ENCODE results near the gene AMZ1. TPM values are rescaled to one million over a fixed set of nuclear protein-coding genes. Genes with fewer than 3 reads are reported as not detected.

The AMZ1 gene
- total and polyA plus RNA-seq, 2 experiments from 2014 or later = 1.4 TPM; not detected in 1

- peaks cover 16% of the 10 kb centered on the region for H3K79me2 ChIP-seq
- H2AFZ ChIP-seq = no peak overlapping the region
- H3K9me3 ChIP-seq (ENCODE audit: low read depth) = no peaks in the 10 kb centered on the region
- peak overlapping the region; percentile 43 for H3K27ac ChIP-seq
- H3K4me2 ChIP-seq = no peak overlapping the region
- TF ChIP-seq EZH2 (IDR thresholded peaks at IDR 0.05; ENCODE audit: borderline replicate concordance) = no peak
- H3K4me3 ChIP-seq = no peak overlapping the region
- no peak for DNase-seq (ENCODE audit: low spot score)
- H3K4me1 ChIP-seq (ENCODE audit: insufficient read depth) = peaks cover 14% of the 10 kb centered on the region
- no peaks in the 10 kb centered on the region for H4K20me1 ChIP-seq (ENCODE audit: insufficient read depth, poor library complexity, severe bottlenecking)
- no peaks in the 10 kb centered on the region for H3K9me2 ChIP-seq (replicated peaks; ENCODE audit: insufficient read depth)
- no peaks in the 10 kb centered on the region for H3K36me3 ChIP-seq (replicated peaks; ENCODE audit: insufficient read depth, low read depth)
- 89% methylated on average over 45 of the region's 45 CpGs for WGBS (ENCODE audit: low lambda C conversion rate, missing lambda C conversion rate)
- H3K27me3 ChIP-seq = no peaks in the 10 kb centered on the region
These were observed 43.1 kb downstream of the AMZ1 start for GRCh38 chr7:2730846-2731770.

- peak overlapping the region; percentile 84 for H3K27ac ChIP-seq
- H3K36me3 ChIP-seq (replicated peaks; ENCODE audit: insufficient read depth, low read depth) = no peaks in the 10 kb centered on the region
- H3K27me3 ChIP-seq = no peaks in the 10 kb centered on the region
- 96% methylated on average over 9 of the region's 9 CpGs for WGBS (ENCODE audit: low lambda C conversion rate, missing lambda C conversion rate)
- H3K9me2 ChIP-seq (replicated peaks; ENCODE audit: insufficient read depth) = no peaks in the 10 kb centered on the region
- no peaks in the 10 kb centered on the region for H4K20me1 ChIP-seq (ENCODE audit: insufficient read depth, poor library complexity, severe bottlenecking)
- no peak for TF ChIP-seq CTCF (IDR thresholded peaks at IDR 0.05; ENCODE audit: poor library complexity)
- TF ChIP-seq EZH2phosphoT487 (IDR thresholded peaks at IDR 0.05; ENCODE audit: low read depth, severe bottlenecking, unreplicated experiment) = no peak
- no peak for TF ChIP-seq EZH2 (IDR thresholded peaks at IDR 0.05; ENCODE audit: borderline replicate concordance)
- no peak overlapping the region for H3K4me3 ChIP-seq
- no peaks in the 10 kb centered on the region for H3K9me3 ChIP-seq (ENCODE audit: low read depth)
- H3K4me2 ChIP-seq = peak overlapping the region; percentile 7
- peaks cover 21% of the 10 kb centered on the region for H3K79me2 ChIP-seq
- no peak overlapping the region for H2AFZ ChIP-seq
- DNase-seq (ENCODE audit: low spot score) = no peak
- peaks cover 14% of the 10 kb centered on the region for H3K4me1 ChIP-seq (ENCODE audit: insufficient read depth)
These were observed 44.4 kb downstream of the AMZ1 start for GRCh38 chr7:2732388-2732787.

- H2AFZ ChIP-seq = no peak overlapping the region
- peaks cover 27% of the 10 kb centered on the region for H3K79me2 ChIP-seq
- H3K27ac ChIP-seq = peak overlapping the region; percentile 84
- no peak for TF ChIP-seq EZH2phosphoT487 (IDR thresholded peaks at IDR 0.05; ENCODE audit: low read depth, severe bottlenecking, unreplicated experiment)
- no peak for TF ChIP-seq EZH2 (IDR thresholded peaks at IDR 0.05; ENCODE audit: borderline replicate concordance)
- TF ChIP-seq CTCF (IDR thresholded peaks at IDR 0.05; ENCODE audit: poor library complexity) = no peak
- peaks cover 14% of the 10 kb centered on the region for H3K4me1 ChIP-seq (ENCODE audit: insufficient read depth)
- no peaks in the 10 kb centered on the region for H3K27me3 ChIP-seq
- H3K4me2 ChIP-seq = peak overlapping the region; percentile 7
- peak; percentile 77 for DNase-seq (ENCODE audit: low spot score)
- no peaks in the 10 kb centered on the region for H3K36me3 ChIP-seq (replicated peaks; ENCODE audit: insufficient read depth, low read depth)
- H3K4me3 ChIP-seq = no peak overlapping the region
- H3K9me2 ChIP-seq (replicated peaks; ENCODE audit: insufficient read depth) = no peaks in the 10 kb centered on the region
- no peaks in the 10 kb centered on the region for H3K9me3 ChIP-seq (ENCODE audit: low read depth)
- 61% methylated on average over 18 of the region's 18 CpGs for WGBS (ENCODE audit: low lambda C conversion rate, missing lambda C conversion rate)
- no peaks in the 10 kb centered on the region for H4K20me1 ChIP-seq (ENCODE audit: insufficient read depth, poor library complexity, severe bottlenecking)
These were observed 45.1 kb downstream of the AMZ1 start for GRCh38 chr7:2732959-2733584.

Measured in hepatocyte (in vitro differentiated cells).